ENCODE results near the gene LSM4.

LSM4 gene

GRCh38 chr19:18269070-18269723 lies 53.7 kb downstream of the LSM4 start:
- no peak for TF ChIP-seq CTCF (IDR thresholded peaks at IDR 0.05; ENCODE audit: extremely low read depth, missing control alignments)
- DNase-seq (ENCODE audit: low spot score): no peak

- TF ChIP-seq CTCF (IDR thresholded peaks at IDR 0.05; ENCODE audit: extremely low read depth, missing control alignments): no peak
- no peak for DNase-seq (ENCODE audit: low spot score)
Observed at GRCh38 chr19:18266771-18267686, 55.8 kb downstream of the LSM4 start.

- no peak for TF ChIP-seq CTCF (IDR thresholded peaks at IDR 0.05; ENCODE audit: extremely low read depth, missing control alignments)
- DNase-seq (ENCODE audit: low spot score): no peak
Observed at GRCh38 chr19:18265582-18265981, 57.3 kb downstream of the LSM4 start.

DNA sequence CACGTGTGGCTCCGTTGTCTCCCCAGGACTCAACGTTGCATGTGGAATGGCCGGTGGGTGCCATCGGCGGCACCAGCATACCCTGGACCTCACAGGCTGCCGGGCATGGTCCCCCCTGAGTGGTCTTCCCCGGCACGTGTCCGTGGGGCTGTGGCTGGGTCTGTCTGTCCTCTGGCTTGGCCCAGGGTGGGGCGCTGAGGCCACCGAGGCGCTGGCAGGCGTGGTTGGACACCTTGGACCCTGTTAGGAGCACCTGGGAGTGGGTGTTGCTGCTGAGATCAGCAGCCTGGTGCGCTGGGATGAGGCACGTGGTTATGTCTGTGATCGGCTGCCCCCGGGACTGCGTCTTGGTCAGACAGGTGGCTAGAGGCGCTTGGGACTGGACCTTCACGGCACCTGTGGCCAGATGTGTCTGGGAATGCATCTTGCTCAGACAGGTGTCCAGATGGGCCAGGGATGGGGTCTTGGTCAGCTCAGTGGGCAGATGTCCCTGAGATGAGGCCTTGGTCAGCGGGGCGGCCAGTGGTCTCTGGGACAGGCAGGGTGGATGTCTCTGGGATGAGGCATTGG lies 57.8 kb downstream of the LSM4 start:
- no peak for TF ChIP-seq CTCF (IDR thresholded peaks at IDR 0.05; ENCODE audit: extremely low read depth, missing control alignments)
- DNase-seq (ENCODE audit: low spot score): no peak

DNA sequence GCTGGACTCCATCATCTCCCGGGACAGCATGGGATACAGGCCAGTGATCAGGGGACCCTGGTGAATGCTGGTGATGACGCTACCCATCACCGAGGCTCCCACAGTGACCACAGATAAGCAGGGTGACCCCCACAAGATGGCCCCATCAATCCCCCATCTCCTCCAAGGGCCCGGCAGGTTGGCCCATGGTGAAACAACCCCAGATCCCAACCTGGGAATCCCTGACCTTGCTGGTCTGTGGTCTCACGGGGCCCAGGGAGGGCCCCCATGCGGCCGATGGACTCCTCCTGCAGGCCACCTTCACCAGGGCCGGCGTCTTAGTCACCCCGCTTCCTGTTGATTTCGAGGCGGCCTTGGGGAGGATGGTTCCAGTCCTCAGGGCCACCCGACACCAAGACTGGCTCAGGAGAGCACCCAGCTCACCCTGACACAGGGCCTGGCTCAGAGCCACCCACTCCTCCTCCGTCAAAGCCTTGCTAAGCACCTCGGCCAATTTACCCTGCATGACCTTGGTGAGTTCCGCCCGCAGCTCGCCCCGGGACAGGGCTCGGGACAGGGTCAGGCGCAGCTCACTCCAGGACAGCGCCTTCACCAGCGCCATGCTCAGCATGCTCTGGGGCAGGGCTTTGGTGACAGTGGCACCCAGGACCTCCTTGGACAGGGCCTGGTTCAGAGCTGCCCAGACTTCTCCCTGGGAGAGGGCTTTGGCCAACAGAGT lies 58.6 kb downstream of the LSM4 start:
- no peak for TF ChIP-seq CTCF (IDR thresholded peaks at IDR 0.05; ENCODE audit: extremely low read depth, missing control alignments)
- no peak for DNase-seq (ENCODE audit: low spot score)

DNA sequence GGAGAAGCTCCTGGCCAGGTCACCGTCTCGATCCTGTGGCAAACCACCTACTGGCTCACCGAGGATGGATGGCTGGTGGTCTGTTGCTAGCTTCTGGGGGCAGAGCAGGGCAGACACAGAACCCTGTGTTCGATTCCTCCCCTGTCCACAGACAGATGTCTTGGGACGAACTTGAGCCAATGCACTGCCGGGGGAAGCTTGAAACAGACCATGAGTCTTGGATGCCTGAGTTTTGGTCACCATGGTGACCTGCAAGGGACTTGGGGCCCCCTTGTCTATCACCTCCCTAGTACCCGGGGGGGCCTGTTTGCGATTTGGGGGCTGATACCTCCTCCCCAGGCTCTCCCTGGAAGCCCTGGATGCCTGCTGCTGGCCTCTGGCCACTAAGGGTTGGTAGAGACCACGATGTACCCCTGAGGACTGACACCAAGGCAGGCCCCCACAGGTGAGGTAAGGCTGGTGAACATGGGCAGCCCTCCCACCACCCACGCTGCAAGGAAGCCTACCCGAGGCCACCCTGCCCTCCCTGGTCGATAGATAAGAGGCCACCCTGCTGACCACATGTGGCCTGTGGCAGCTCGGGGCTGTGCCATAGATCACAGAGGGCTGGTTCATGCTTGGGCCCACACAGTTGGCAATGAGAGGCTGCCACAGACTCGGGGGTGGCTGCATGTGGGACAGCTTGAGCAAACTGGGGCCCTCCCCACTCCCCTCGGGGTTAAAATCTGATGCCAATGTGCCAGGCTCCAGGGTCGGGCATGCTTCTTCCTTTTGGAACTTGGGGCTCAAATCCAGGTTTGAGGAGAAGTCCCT lies 59.3 kb downstream of the LSM4 start:
- no peak for TF ChIP-seq CTCF (IDR thresholded peaks at IDR 0.05; ENCODE audit: extremely low read depth, missing control alignments)
- no peak for DNase-seq (ENCODE audit: low spot score)
